ENCODE results near the gene C20orf96. TPM values are rescaled to one million over a fixed set of nuclear protein-coding genes. Genes with fewer than 3 reads are reported as not detected.

Gene C20orf96
- total RNA-seq, 2 experiments from 2014 or later = 7.0 to 8.1 TPM

- Mint-ChIP-seq H3K27ac (no peak overlapping the region), H3K36me3 (ENCODE audit: low read depth) (no peaks in the 10 kb centered on the region), H3K4me3 (no peak overlapping the region), H3K4me1 (no peaks in the 10 kb centered on the region), H3K27me3 (no peaks in the 10 kb centered on the region), H3K9me3 (ENCODE audit: low read depth) (no peaks in the 10 kb centered on the region)
- ChIA-PET POLR2A (interaction anchor here (0.6 kb wide), 1 partner anchor 20 kb away, joined by 8 read pairs; the partner anchor contains the start of gene ZCCHC3), CTCF (interaction anchor here (1.2 kb wide), 1 partner anchor 11 kb away, joined by 5 read pairs; no protein-coding TSS in a partner anchor)
- DNase-seq = no peak
- intact Hi-C loops (cut with DNase I, micrococcal nuclease) = no loop called here
- no peak for ATAC-seq
These were observed 13.1 kb downstream of the C20orf96 start for GRCh38 chr20:277496-277781.

- intact Hi-C loops (cut with DNase I, micrococcal nuclease) = no loop called here
- Mint-ChIP-seq H3K27ac (no peak overlapping the region), H3K27me3 (no peaks in the 10 kb centered on the region), H3K4me3 (no peak overlapping the region), H3K9me3 (ENCODE audit: low read depth) (no peaks in the 10 kb centered on the region), H3K36me3 (ENCODE audit: low read depth) (no peaks in the 10 kb centered on the region), H3K4me1 (no peaks in the 10 kb centered on the region)
- ATAC-seq = no peak
- ChIA-PET POLR2A (interaction anchor here (0.6 kb wide), 1 partner anchor 21 kb away, joined by 8 read pairs; the partner anchor contains the start of gene ZCCHC3), CTCF (no interaction called here)
- no peak for DNase-seq
These were observed 13.7 kb downstream of the C20orf96 start for GRCh38 chr20:276620-277495.

- no peak for ATAC-seq
- no peaks in the 10 kb centered on the region for H3K27me3 Mint-ChIP-seq
- H3K36me3 Mint-ChIP-seq (ENCODE audit: low read depth) = no peaks in the 10 kb centered on the region
- no peak for DNase-seq
- no peaks in the 10 kb centered on the region for H3K9me3 Mint-ChIP-seq (ENCODE audit: low read depth)
- H3K27ac Mint-ChIP-seq = no peak overlapping the region
- ChIA-PET CTCF (no interaction called here), POLR2A (no interaction called here)
- no peaks in the 10 kb centered on the region for H3K4me1 Mint-ChIP-seq
- no peak overlapping the region for H3K4me3 Mint-ChIP-seq
- intact Hi-C loops (cut with DNase I, micrococcal nuclease) = no loop called here
These were observed 14.8 kb downstream of the C20orf96 start for GRCh38 chr20:275791-276190.

- ATAC-seq (no peak), DNase-seq (no peak)
- intact Hi-C loops (cut with DNase I, micrococcal nuclease) = no loop called here
- Mint-ChIP-seq H3K27ac (no peak overlapping the region), H3K9me3 (ENCODE audit: low read depth) (no peaks in the 10 kb centered on the region), H3K27me3 (no peaks in the 10 kb centered on the region), H3K4me3 (no peak overlapping the region), H3K36me3 (ENCODE audit: low read depth) (no peaks in the 10 kb centered on the region), H3K4me1 (no peaks in the 10 kb centered on the region)
- POLR2A ChIA-PET = no interaction called here
- CTCF ChIA-PET = interaction anchor here (0.7 to 1.3 kb wide), 2 partner anchors 8 to 65 kb away, joined by 3 to 4 read pairs; no protein-coding TSS in a partner anchor
These were observed 16.7 kb downstream of the C20orf96 start for GRCh38 chr20:273884-274283.

- ChIA-PET POLR2A (no interaction called here), CTCF (interaction anchor here (0.6 to 0.7 kb wide), 2 partner anchors 15 to 147 kb away, joined by 3 read pairs; partner anchors contain the start of gene DEFB132)
- Mint-ChIP-seq H3K4me3 (no peak overlapping the region), H3K27ac (no peak overlapping the region), H3K27me3 (no peaks in the 10 kb centered on the region), H3K36me3 (ENCODE audit: low read depth) (no peaks in the 10 kb centered on the region), H3K4me1 (no peaks in the 10 kb centered on the region), H3K9me3 (ENCODE audit: low read depth) (no peaks in the 10 kb centered on the region)
- no peak for ATAC-seq
- no peak for DNase-seq
- intact Hi-C loops (cut with DNase I, micrococcal nuclease) = no loop called here
These were observed 17.8 kb downstream of the C20orf96 start for GRCh38 chr20:272718-273117.

- ChIA-PET CTCF (no interaction called here), POLR2A (no interaction called here)
- Mint-ChIP-seq H3K9me3 (ENCODE audit: low read depth) (no peaks in the 10 kb centered on the region), H3K4me3 (no peak overlapping the region), H3K4me1 (peaks cover 3% of the 10 kb centered on the region), H3K27ac (no peak overlapping the region), H3K27me3 (no peaks in the 10 kb centered on the region), H3K36me3 (ENCODE audit: low read depth) (no peaks in the 10 kb centered on the region)
- intact Hi-C loops (cut with DNase I, micrococcal nuclease) = no loop called here
- DNase-seq (no peak), ATAC-seq (no peak)
These were observed 19.0 kb downstream of the C20orf96 start for GRCh38 chr20:271528-271927.

- no peak for ATAC-seq
- no peaks in the 10 kb centered on the region for H3K9me3 Mint-ChIP-seq (ENCODE audit: low read depth)
- ChIA-PET POLR2A (no interaction called here), CTCF (interaction anchor here (1.1 kb wide), 1 partner anchor 8 kb away, joined by 3 read pairs; no protein-coding TSS in a partner anchor)
- no peak overlapping the region for H3K4me3 Mint-ChIP-seq
- H3K27me3 Mint-ChIP-seq = peaks cover 2% of the 10 kb centered on the region
- no peak overlapping the region for H3K27ac Mint-ChIP-seq
- no peaks in the 10 kb centered on the region for H3K36me3 Mint-ChIP-seq (ENCODE audit: low read depth)
- H3K4me1 Mint-ChIP-seq = peaks cover 7% of the 10 kb centered on the region
- no peak for DNase-seq
- intact Hi-C loops (cut with DNase I, micrococcal nuclease) = no loop called here
These were observed 19.5 kb downstream of the C20orf96 start for GRCh38 chr20:271069-271468.

GRCh38 chr20:270517-270916 lies 20.0 kb downstream of the C20orf96 start:
- H3K27me3 Mint-ChIP-seq = peaks cover 4% of the 10 kb centered on the region
- no peaks in the 10 kb centered on the region for H3K36me3 Mint-ChIP-seq (ENCODE audit: low read depth)
- intact Hi-C loops (cut with DNase I, micrococcal nuclease) = no loop called here
- no peak overlapping the region for H3K27ac Mint-ChIP-seq
- H3K4me3 Mint-ChIP-seq = no peak overlapping the region
- no peak for ATAC-seq
- DNase-seq = no peak
- ChIA-PET POLR2A (no interaction called here), CTCF (interaction anchor here (0.8 to 1.5 kb wide), 3 partner anchors 9 to 66 kb away, joined by 3 to 4 read pairs (median 3); no protein-coding TSS in a partner anchor)
- peaks cover 7% of the 10 kb centered on the region for H3K4me1 Mint-ChIP-seq
- no peaks in the 10 kb centered on the region for H3K9me3 Mint-ChIP-seq (ENCODE audit: low read depth)

GRCh38 chr20:266596-267562 lies 23.7 kb downstream of the C20orf96 start:
- ATAC-seq = peak; percentile 96
- ChIA-PET POLR2A (no interaction called here), CTCF (interaction anchor here (0.5 to 4.6 kb wide), 40 partner anchors 8 to 188 kb away, joined by 3 to 29 read pairs (median 4); partner anchors contain the start of genes DEFB126, DEFB129, DEFB132 and TRIB3)
- no peaks in the 10 kb centered on the region for H3K9me3 Mint-ChIP-seq (ENCODE audit: low read depth)
- peaks cover 4% of the 10 kb centered on the region for H3K27me3 Mint-ChIP-seq
- peak; percentile 96 for DNase-seq
- H3K4me1 Mint-ChIP-seq = peaks cover 7% of the 10 kb centered on the region
- intact Hi-C loops (cut with DNase I, micrococcal nuclease) = loop anchor here (1.0 to 2.0 kb wide), 5 partner anchors 23 to 63 kb away; partner anchors contain the start of gene C20orf96 (in 1 of the 2)
- peak overlapping the region; percentile 70 for H3K4me3 Mint-ChIP-seq
- H3K27ac Mint-ChIP-seq = peak overlapping the region; percentile 71
- H3K36me3 Mint-ChIP-seq (ENCODE audit: low read depth) = no peaks in the 10 kb centered on the region

GRCh38 chr20:263701-264100 lies 26.8 kb downstream of the C20orf96 start:
- ChIA-PET POLR2A (no interaction called here), CTCF (interaction anchor here (1.1 to 4.6 kb wide), 3 partner anchors 16 to 56 kb away, joined by 3 to 29 read pairs (median 22); no protein-coding TSS in a partner anchor)
- no peak for DNase-seq

GRCh38 chr20:259981-260380 lies 30.6 kb downstream of the C20orf96 start:
- peaks cover 14% of the 10 kb centered on the region for H3K4me1 Mint-ChIP-seq
- H3K9me3 Mint-ChIP-seq (ENCODE audit: low read depth) = no peaks in the 10 kb centered on the region
- no peaks in the 10 kb centered on the region for H3K27me3 Mint-ChIP-seq
- POLR2A ChIA-PET = no interaction called here
- no peaks in the 10 kb centered on the region for H3K36me3 Mint-ChIP-seq (ENCODE audit: low read depth)
- intact Hi-C loops (cut with DNase I, micrococcal nuclease) = no loop called here
- CTCF ChIA-PET = interaction anchor here (1.2 to 1.8 kb wide), 3 partner anchors 13 to 40 kb away, joined by 3 to 7 read pairs (median 4); no protein-coding TSS in a partner anchor
- ATAC-seq (no peak), DNase-seq (no peak)
- no peak overlapping the region for H3K4me3 Mint-ChIP-seq
- no peak overlapping the region for H3K27ac Mint-ChIP-seq

More at GRCh38 chr20:263701-264100, 26.8 kb downstream of the C20orf96 start:
- Mint-ChIP-seq H3K9me3 (ENCODE audit: low read depth) (no peaks in the 10 kb centered on the region), H3K36me3 (ENCODE audit: low read depth) (no peaks in the 10 kb centered on the region), H3K27ac (no peak overlapping the region), H3K4me3 (no peak overlapping the region), H3K4me1 (peaks cover 12% of the 10 kb centered on the region), H3K27me3 (peaks cover 4% of the 10 kb centered on the region)
- no peak for ATAC-seq
- intact Hi-C loops (cut with DNase I, micrococcal nuclease) = no loop called here

Data from activated CD4-positive, alpha-beta T cell treated with anti-CD3 and anti-CD28 coated beads for 36 hours (primary cell).